IMR-90 (cell line): Measurements from ENCODE around the gene TMEM14C. TPM values are rescaled to one million over a fixed set of nuclear protein-coding genes. Genes with fewer than 3 reads are reported as not detected.
A peak's percentile ranks its signal among the peaks of the same experiment; 100 is the strongest.

Experiments
- ATAC-seq: fragments of 200-7000 bp; cut with Tn5 transposase; 2 replicates; pipeline ENCODE4 v1.9.1; 2020; ENCODE audit warnings: low read depth, mild to moderate bottlenecking, moderate library complexity
- BruUV-seq: library from RNA; stranded (reverse); fragments of 400-500 nt; replicated peaks from 2 replicates; lab custom pipeline; 2021; lab: Mats Ljungman, UMichigan
- CTCF ChIA-PET: fragments of 300-600 bp; formaldehyde crosslinking; extraction: SDS; loops from one replicate; lab custom pipeline; 2021; ENCODE audit warnings: antibody characterized with exemption; lab: Yijun Ruan, JAX
- POLR2A ChIA-PET: fragments of 300-600 bp; sonication (Branson Sonifier 250); formaldehyde crosslinking; loops from one replicate; lab custom pipeline; 2022; ENCODE audit warnings: antibody characterized with exemption; ENCODE audit not compliant: unreplicated experiment; lab: Charles Lee
- DNase-seq: peaks from one replicate; pipeline ENCODE4 v3.0.0; 2013
- H2AFZ ChIP-seq: replicated peaks from 2 replicates; pipeline ENCODE3; 2013; ENCODE audit warnings: low read length, mild to moderate bottlenecking; ENCODE audit not compliant: poor library complexity
- H2AK5ac ChIP-seq: 2 replicates; pipeline ENCODE4 v1.6.1; 2013; ENCODE audit warnings: low read depth, low read length, inconsistent platforms
- H2AK9ac ChIP-seq: replicated peaks from 2 replicates; pipeline ENCODE3; 2013; ENCODE audit warnings: mild to moderate bottlenecking, low read depth, low read length, moderate library complexity; ENCODE audit not compliant: poor library complexity
- H2BK120ac ChIP-seq: 2 replicates; pipeline ENCODE4 v1.6.1; 2013; ENCODE audit warnings: low read depth, low read length, inconsistent platforms
- H2BK15ac ChIP-seq: 3 replicates; pipeline ENCODE4 v1.6.1; 2013; ENCODE audit warnings: low read depth, low read length, inconsistent platforms
- H2BK20ac ChIP-seq: 2 replicates; pipeline ENCODE4 v1.6.1; 2013; ENCODE audit warnings: low read depth, mild to moderate bottlenecking, inconsistent platforms, low read length, moderate library complexity
- H2BK5ac ChIP-seq: 2 replicates; pipeline ENCODE4 v1.6.1; 2013; ENCODE audit warnings: mild to moderate bottlenecking, low read depth, low read length, inconsistent platforms; ENCODE audit not compliant: poor library complexity, severe bottlenecking
- H3K14ac ChIP-seq: replicated peaks from 2 replicates; pipeline ENCODE4 v1.6.1; 2013; ENCODE audit warnings: low read depth, low read length, inconsistent platforms
- H3K18ac ChIP-seq: 2 replicates; pipeline ENCODE4 v1.6.1; 2013; ENCODE audit warnings: low read depth, low read length, control low read depth
- H3K23ac ChIP-seq: 2 replicates; pipeline ENCODE4 v1.6.1; 2013; ENCODE audit warnings: low read depth, low read length, inconsistent platforms
- H3K27ac ChIP-seq: 2 replicates; pipeline ENCODE4 v1.5.1; 2013; ENCODE audit warnings: mild to moderate bottlenecking, control low read depth, low read length; ENCODE audit not compliant: insufficient read depth
- H3K27me3 ChIP-seq: 2 replicates; pipeline ENCODE4 v1.6.1; 2013; ENCODE audit warnings: low read length; ENCODE audit not compliant: control insufficient read depth, insufficient read depth
- H3K36me3 ChIP-seq: 2 replicates; pipeline ENCODE4 v1.6.1; 2013; ENCODE audit warnings: low read length, mixed read lengths; ENCODE audit not compliant: control insufficient read depth, insufficient read depth
- H3K4ac ChIP-seq: 2 replicates; pipeline ENCODE4 v1.6.1; 2013; ENCODE audit warnings: low read depth, low read length, inconsistent platforms
- H3K4me1 ChIP-seq: 2 replicates; pipeline ENCODE4 v1.6.1; 2013; ENCODE audit warnings: low read length, mixed read lengths; ENCODE audit not compliant: control insufficient read depth, insufficient read depth
- H3K4me2 ChIP-seq: 2 replicates; pipeline ENCODE4 v1.6.1; 2013; ENCODE audit warnings: low read depth, mild to moderate bottlenecking, control low read depth, low read length, moderate library complexity
- H3K4me3 ChIP-seq: 2 replicates; pipeline ENCODE4 v1.5.1; 2013; ENCODE audit warnings: low read depth, mild to moderate bottlenecking, control low read depth, low read length, moderate library complexity; ENCODE audit not compliant: insufficient read depth
- H3K56ac ChIP-seq: 2 replicates; pipeline ENCODE4 v1.6.1; 2013; ENCODE audit warnings: low read length, inconsistent platforms; ENCODE audit not compliant: insufficient read depth; ENCODE audit errors: extremely low read depth
- H3K79me1 ChIP-seq, 2 experiments: 2 replicates each; pipeline ENCODE4 v1.6.1; 2013; ENCODE audit warnings: low read length in 2 of 2, inconsistent platforms in 1 of 2, low read depth in 1 of 2
- H3K9ac ChIP-seq: 2 replicates; pipeline ENCODE4 v1.6.1; 2013; ENCODE audit warnings: low read depth, low read length, control low read depth
- H3K9me1 ChIP-seq: 2 replicates; pipeline ENCODE4 v1.6.1; 2013; ENCODE audit warnings: low read length, inconsistent platforms; ENCODE audit not compliant: insufficient read depth
- H3K9me3 ChIP-seq: 2 replicates; pipeline ENCODE4 v1.6.1; 2013; ENCODE audit warnings: low read length; ENCODE audit not compliant: control insufficient read depth, insufficient read depth
- H4K20me1 ChIP-seq: 2 replicates; pipeline ENCODE4 v1.6.1; 2013; ENCODE audit warnings: low read length, inconsistent platforms; ENCODE audit not compliant: insufficient read depth
- H4K5ac ChIP-seq: 2 replicates; pipeline ENCODE4 v1.6.1; 2013; ENCODE audit warnings: mild to moderate bottlenecking, low read depth, low read length, control low read depth
- H4K8ac ChIP-seq, 2 experiments: 2 replicates each; pipeline ENCODE4 v1.6.1; 2013; ENCODE audit warnings: low read depth in 2 of 2, low read length in 2 of 2, control low read depth in 1 of 2, inconsistent platforms in 1 of 2
- H4K91ac ChIP-seq: 2 replicates; pipeline ENCODE4 v1.6.1; 2013; ENCODE audit warnings: low read depth, low read length, inconsistent platforms; ENCODE audit not compliant: insufficient read depth
- BHLHE40 ChIP-seq: fragments of 150-350 bp; IDR thresholded peaks from 2 replicates; pipeline ENCODE4 v1.6.1; 2016; ENCODE audit warnings: mild to moderate bottlenecking, low read depth, low read length
- CEBPB ChIP-seq: IDR thresholded peaks from 2 replicates; pipeline ENCODE4 v1.6.1; 2012; ENCODE audit warnings: low read depth, low read length, improper control_type of control experiment
- CHD1 ChIP-seq: IDR thresholded peaks from 2 replicates; pipeline ENCODE4 v1.6.1; 2012; ENCODE audit warnings: low read depth, low read length, improper control_type of control experiment
- FOS ChIP-seq: fragments of 150-350 bp; IDR thresholded peaks from 2 replicates; pipeline ENCODE4 v1.6.1; 2016; ENCODE audit warnings: low read depth, low read length
- MAFK ChIP-seq: IDR thresholded peaks from 2 replicates; pipeline ENCODE4 v1.6.1; 2012; ENCODE audit warnings: low read depth, low read length, improper control_type of control experiment
- MAZ ChIP-seq: IDR thresholded peaks from 2 replicates; pipeline ENCODE4 v1.6.1; 2012; ENCODE audit warnings: low read depth, mild to moderate bottlenecking, low read length, improper control_type of control experiment, moderate library complexity, borderline replicate concordance
- MXI1 ChIP-seq: IDR thresholded peaks from 2 replicates; pipeline ENCODE4 v1.6.1; 2012; ENCODE audit warnings: low read depth, mild to moderate bottlenecking, low read length, moderate library complexity, borderline replicate concordance
- NFE2L2 ChIP-seq: fragments of 150-350 bp; IDR thresholded peaks from 2 replicates; pipeline ENCODE4 v1.6.1; 2016; ENCODE audit warnings: low read depth, mild to moderate bottlenecking, low read length
- POLR2A ChIP-seq: IDR thresholded peaks from 2 replicates; pipeline ENCODE4 v1.6.1; 2012; ENCODE audit warnings: mild to moderate bottlenecking, low read depth, low read length
- RAD21 ChIP-seq: IDR thresholded peaks from 2 replicates; pipeline ENCODE4 v1.6.1; 2012; ENCODE audit warnings: low read length, improper control_type of control experiment
- RCOR1 ChIP-seq: IDR thresholded peaks from 2 replicates; pipeline ENCODE4 v1.6.1; 2012; ENCODE audit warnings: mild to moderate bottlenecking, low read length, improper control_type of control experiment; ENCODE audit not compliant: insufficient replicate concordance
- RFX5 ChIP-seq: IDR thresholded peaks from 2 replicates; pipeline ENCODE4 v1.8.0; 2012; ENCODE audit warnings: low read depth, mild to moderate bottlenecking, low read length, moderate library complexity
- SMC3 ChIP-seq: fragments of 150-350 bp; IDR thresholded peaks from 2 replicates; pipeline ENCODE4 v1.6.1; 2016; ENCODE audit warnings: low read depth, mild to moderate bottlenecking, antibody characterized with exemption, low read length, moderate library complexity
- WGBS, 2 experiments: methylation state at CpG; one replicate each; pipeline versions ENCODE4 v1.1.5 to v1.1.7; 2013; ENCODE audit warnings: missing lambda C conversion rate in 2 of 2; ENCODE audit not compliant: insufficient read length in 1 of 2; ENCODE audit errors: extremely low coverage in 2 of 2; 5-methylcytosine and 5-hydroxymethylcytosine counted together
- dilution Hi-C: fragments of 300-500 bp; cut with HindIII; formaldehyde crosslinking; loops from one replicate; pipeline ENCODE4 v1.14.3; 2018; ENCODE audit warnings: low sequenced_read_pairs; ENCODE audit not compliant: unreplicated experiment
- in situ Hi-C: fragments of 300-500 bp; cut with MboI; formaldehyde crosslinking; loops from 3 replicates; pipeline ENCODE4 v1.14.3; 2019; ENCODE audit warnings: low sequenced_read_pairs, inconsistent platforms, mixed read lengths
- intact Hi-C: fragments of 100-400 bp; cut with micrococcal nuclease; formaldehyde crosslinking; loops from 2 replicates; pipeline ENCODE4 v1.10.0; 2022
- polyA plus RNA-seq, 3 experiments: library from polyadenylated mRNA; depleted of rRNA; stranded (reverse); fragments of >200 nt; gene quantifications; 2 replicates each; pipeline ENCODE4 v1.2.3, GENCODE V29; 2012; ENCODE audit warnings: low replicate concordance in 1 of 3
- total RNA-seq: library from RNA; depleted of rRNA; stranded (reverse); fragments of >200 nt; gene quantifications from 2 replicates; pipeline ENCODE4 v1.2.3, GENCODE V29; 2012
- TF ChIP-seq, protein P1 (sequence below): fragments of 150-350 bp; IDR thresholded peaks from 2 replicates; pipeline ENCODE4 v1.6.1; 2017; ENCODE audit warnings: mild to moderate bottlenecking, antibody characterized with exemption, low read length, low read depth
- TF ChIP-seq, protein P2 (sequence below): fragments of 150-350 bp; IDR thresholded peaks from 2 replicates; pipeline ENCODE4 v1.6.1; 2016; ENCODE audit warnings: low read depth, mild to moderate bottlenecking, low read length, moderate library complexity, borderline replicate concordance
- TF ChIP-seq, protein P3 (sequence below): conservative IDR thresholded peaks from 2 replicates; pipeline ENCODE4 v1.5.1; 2012; ENCODE audit warnings: mild to moderate bottlenecking, low read depth, low read length, improper control_type of control experiment

TMEM14C gene
- total and polyA plus RNA-seq, 2 of the 4 experiments (the other 2 are of a cell fraction), result 129 to 175 TPM

DNA sequence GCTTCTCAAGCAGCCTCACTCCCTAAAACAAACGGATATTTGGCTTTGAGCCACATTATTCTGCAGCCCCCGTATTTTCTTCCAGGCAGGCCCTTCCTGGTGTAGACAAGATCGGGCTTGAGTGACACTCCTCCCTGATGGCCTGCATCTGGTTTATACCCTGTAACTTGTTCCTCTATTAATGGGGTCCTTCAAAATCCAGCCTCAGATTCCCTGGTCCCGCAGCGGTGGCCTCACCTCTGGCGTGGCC, 375 bp upstream of the TMEM14C start:
- BruUV-seq, result no TSS peak

More for the DNA sequence above, 375 bp upstream of the TMEM14C start:
- Histone ChIP-seq H4K20me1 (peaks cover 4% of the 10 kb centered on the region; the same call in 1 of the 2 replicates), H3K9me1 (peaks cover 9% of the 10 kb centered on the region), H4K8ac (peak overlapping the region; percentile 91 to 96), H3K79me1 (peaks cover 23 to 52% of the 10 kb centered on the region in 2 experiments), H3K14ac (peak overlapping the region; percentile 65), H2AK9ac (peak overlapping the region; percentile 67), H2BK120ac (peak overlapping the region; percentile 66; the same call in 1 of the 2 replicates), H3K18ac (peak overlapping the region; percentile 64), H3K27ac (peak overlapping the region; percentile 82), H2AFZ (peak overlapping the region; percentile 90), H3K9me3 (peaks cover 9% of the 10 kb centered on the region), H2BK5ac (peak overlapping the region; percentile 75), H2AK5ac (no peak overlapping the region), H3K36me3 (peaks cover 14% of the 10 kb centered on the region), H4K91ac (peak overlapping the region; percentile 69), H3K23ac (peak overlapping the region; percentile 48; the same call in 1 of the 2 replicates), H3K4ac (peak overlapping the region; percentile 85), H3K9ac (peak overlapping the region; percentile 75), H2BK20ac (peak overlapping the region; percentile 35; the same call in 1 of the 2 replicates), H3K4me1 (peaks cover 8% of the 10 kb centered on the region), H3K27me3 (no peaks in the 10 kb centered on the region), H3K4me3 (peak overlapping the region; percentile 91), H2BK15ac (no peak overlapping the region), H3K4me2 (peak overlapping the region; percentile 85), H4K5ac (peak overlapping the region; percentile 85), H3K56ac (peak overlapping the region; percentile 51; the same call in 1 of the 2 replicates)
- TF ChIP-seq SMC3, result no peak
- TF ChIP-seq BHLHE40, result no peak
- TF ChIP-seq NFE2L2, result no peak
- no peak for TF ChIP-seq RAD21
- TF ChIP-seq, protein P1, sequence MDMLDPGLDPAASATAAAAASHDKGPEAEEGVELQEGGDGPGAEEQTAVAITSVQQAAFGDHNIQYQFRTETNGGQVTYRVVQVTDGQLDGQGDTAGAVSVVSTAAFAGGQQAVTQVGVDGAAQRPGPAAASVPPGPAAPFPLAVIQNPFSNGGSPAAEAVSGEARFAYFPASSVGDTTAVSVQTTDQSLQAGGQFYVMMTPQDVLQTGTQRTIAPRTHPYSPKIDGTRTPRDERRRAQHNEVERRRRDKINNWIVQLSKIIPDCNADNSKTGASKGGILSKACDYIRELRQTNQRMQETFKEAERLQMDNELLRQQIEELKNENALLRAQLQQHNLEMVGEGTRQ, result no peak; the same call in 1 of the 2 replicates
- TF ChIP-seq MAZ, result no peak
- no peak for TF ChIP-seq POLR2A
- TF ChIP-seq RFX5, result no peak
- TF ChIP-seq CEBPB, result no peak
- no peak for TF ChIP-seq FOS
- no peak for TF ChIP-seq RCOR1
- no peak for TF ChIP-seq CHD1
- no peak for TF ChIP-seq MXI1
- TF ChIP-seq, protein P2, sequence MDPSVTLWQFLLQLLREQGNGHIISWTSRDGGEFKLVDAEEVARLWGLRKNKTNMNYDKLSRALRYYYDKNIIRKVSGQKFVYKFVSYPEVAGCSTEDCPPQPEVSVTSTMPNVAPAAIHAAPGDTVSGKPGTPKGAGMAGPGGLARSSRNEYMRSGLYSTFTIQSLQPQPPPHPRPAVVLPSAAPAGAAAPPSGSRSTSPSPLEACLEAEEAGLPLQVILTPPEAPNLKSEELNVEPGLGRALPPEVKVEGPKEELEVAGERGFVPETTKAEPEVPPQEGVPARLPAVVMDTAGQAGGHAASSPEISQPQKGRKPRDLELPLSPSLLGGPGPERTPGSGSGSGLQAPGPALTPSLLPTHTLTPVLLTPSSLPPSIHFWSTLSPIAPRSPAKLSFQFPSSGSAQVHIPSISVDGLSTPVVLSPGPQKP, result no peak
- no peak for TF ChIP-seq MAFK
- TF ChIP-seq, protein P3, sequence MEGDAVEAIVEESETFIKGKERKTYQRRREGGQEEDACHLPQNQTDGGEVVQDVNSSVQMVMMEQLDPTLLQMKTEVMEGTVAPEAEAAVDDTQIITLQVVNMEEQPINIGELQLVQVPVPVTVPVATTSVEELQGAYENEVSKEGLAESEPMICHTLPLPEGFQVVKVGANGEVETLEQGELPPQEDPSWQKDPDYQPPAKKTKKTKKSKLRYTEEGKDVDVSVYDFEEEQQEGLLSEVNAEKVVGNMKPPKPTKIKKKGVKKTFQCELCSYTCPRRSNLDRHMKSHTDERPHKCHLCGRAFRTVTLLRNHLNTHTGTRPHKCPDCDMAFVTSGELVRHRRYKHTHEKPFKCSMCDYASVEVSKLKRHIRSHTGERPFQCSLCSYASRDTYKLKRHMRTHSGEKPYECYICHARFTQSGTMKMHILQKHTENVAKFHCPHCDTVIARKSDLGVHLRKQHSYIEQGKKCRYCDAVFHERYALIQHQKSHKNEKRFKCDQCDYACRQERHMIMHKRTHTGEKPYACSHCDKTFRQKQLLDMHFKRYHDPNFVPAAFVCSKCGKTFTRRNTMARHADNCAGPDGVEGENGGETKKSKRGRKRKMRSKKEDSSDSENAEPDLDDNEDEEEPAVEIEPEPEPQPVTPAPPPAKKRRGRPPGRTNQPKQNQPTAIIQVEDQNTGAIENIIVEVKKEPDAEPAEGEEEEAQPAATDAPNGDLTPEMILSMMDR, result no peak
- DNase-seq (no peak), ATAC-seq (no peak)
- intact Hi-C loops, result loop anchor here (5.0 kb wide), 1 partner anchor 80 kb away; no protein-coding TSS in a partner anchor
- POLR2A ChIA-PET, result interaction anchor here (0.5 kb wide), 1 partner anchor 41 kb away, joined by 3 read pairs; no protein-coding TSS in a partner anchor
- dilution Hi-C loops, result no loop called here
- WGBS, 2 experiments, result 4% methylated on average over 6 of the region's 6 CpGs; no CpG with 5 or more reads in 1 of the 2 experiments
- in situ Hi-C loops, result no loop called here
- CTCF ChIA-PET, result interaction anchor here (0.6 kb wide), 1 partner anchor 1909 kb away, joined by 5 read pairs; no protein-coding TSS in a partner anchor
